GM12872 (cell line): ENCODE data around the gene PLPP3.

Source experiments
- CTCF ChIP-seq: IDR thresholded peaks from 3 replicates; pipeline ENCODE4 v1.5.1; 2011; ENCODE audit warnings: low read depth, mild to moderate bottlenecking, low read length, moderate library complexity; ENCODE audit not compliant: insufficient read depth

The PLPP3 gene

DNA sequence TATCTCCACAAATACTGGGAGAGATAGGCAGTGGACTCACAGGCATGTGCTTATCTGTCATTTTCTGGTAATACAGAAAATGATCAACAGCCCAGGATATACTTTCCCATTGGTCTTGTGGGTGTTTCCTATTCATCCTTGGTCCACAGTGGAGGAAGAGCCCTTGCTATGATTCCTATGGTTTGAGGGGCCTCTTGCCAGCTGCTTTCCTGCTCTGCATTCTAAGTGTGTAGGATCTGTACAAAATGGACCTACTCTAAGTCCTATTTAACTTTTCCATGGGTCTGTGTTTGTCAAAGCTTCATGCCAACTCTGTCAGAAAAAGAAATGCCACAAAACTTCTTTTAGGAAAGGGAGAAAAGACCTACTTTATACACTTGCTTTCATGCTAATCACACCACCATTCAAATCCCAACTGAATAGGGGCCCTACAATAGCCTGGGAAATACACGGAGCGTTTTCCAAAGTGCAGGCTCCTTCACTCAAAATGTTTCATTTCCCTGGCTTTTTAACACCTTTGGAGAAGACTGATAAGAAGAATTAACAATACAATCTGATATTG, 16.4 kb downstream of the PLPP3 start:
- no peak for TF ChIP-seq CTCF

DNA sequence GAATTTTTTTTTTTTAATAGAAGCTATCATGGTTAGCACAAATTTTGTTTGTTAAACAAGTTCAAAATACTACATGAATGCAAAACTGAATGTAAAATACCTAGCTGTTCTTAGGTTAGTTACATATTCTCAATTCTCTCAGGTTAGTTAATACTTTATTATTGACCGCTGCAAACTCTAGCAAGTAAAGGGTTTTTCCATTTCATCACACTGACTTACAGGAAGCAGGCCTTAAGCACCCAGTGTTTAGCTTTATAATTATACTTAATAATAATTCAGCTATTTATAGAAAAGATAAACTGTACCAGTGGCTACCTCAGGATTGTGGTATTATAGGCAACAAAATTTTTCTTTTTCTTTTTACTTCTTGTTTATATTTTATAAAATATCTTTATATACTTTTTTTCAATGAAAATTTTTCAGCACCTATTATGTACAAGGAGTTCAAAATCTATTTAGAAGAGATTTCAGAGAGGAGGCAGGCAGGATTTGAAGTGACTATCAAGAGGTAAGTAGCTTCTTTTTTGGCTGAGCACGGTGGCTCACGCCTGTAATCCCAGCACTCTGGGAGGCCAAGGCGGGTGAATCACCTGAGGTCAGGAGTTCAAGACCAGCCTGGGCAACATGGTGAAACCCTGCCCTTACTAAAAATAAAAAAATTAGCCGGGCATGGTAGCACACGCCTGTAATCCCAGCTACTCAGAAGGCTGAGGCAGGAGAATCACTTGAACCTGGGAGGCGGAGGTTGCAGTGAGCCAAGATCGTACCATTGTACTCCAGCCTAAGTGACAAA, 17.9 kb downstream of the PLPP3 start:
- TF ChIP-seq CTCF: no peak

- no peak for TF ChIP-seq CTCF
Measured at GRCh38 chr1:56557746-56558145, 21.6 kb downstream of the PLPP3 start.

DNA sequence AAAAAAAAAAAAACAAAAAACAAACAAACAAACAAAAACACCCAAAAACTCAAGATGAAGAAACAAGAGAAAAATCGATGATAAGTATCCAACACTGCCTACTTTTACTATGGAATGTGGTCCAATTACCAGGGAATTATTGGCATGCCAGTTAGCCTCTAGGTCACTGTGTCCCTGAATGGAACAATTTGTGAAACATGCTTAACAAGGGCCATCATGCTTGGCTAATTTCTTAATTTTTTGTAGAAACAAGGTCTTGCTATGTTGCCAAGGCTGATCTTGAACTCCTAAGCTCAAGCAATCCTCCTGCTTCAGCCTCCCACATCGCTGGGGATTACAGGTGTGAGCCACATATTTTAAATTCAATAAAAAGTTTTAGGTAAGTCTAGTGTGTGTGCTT, 23.9 kb downstream of the PLPP3 start:
- no peak for TF ChIP-seq CTCF

- TF ChIP-seq CTCF: no peak
Measured at GRCh38 chr1:56553046-56553445, 26.3 kb downstream of the PLPP3 start.

- TF ChIP-seq CTCF: no peak
Measured at GRCh38 chr1:56552349-56552748, 27.0 kb downstream of the PLPP3 start.

DNA sequence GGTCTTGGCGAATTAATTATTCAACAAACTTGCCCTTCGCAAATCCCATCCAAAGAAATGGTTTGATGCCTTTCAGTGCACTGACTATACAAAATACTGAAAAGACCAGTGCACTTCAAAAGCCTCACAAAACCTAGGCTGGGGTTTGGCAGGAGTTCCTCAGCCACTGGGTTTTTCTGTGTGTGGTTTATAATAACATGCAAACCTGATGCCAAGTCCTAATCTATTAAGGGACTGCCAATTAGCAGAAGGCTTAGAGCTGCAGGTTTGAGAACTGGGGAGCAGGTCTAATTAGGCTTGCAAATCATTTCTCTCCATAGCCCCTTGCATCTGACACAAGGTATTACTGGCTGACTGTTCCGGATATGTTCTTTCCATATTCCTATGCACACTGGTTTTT, 27.7 kb downstream of the PLPP3 start:
- no peak for TF ChIP-seq CTCF

GRCh38 chr1:56550859-56551188, 28.5 kb downstream of the PLPP3 start:
- TF ChIP-seq CTCF: no peak
